Aorta (tissue), 5 donors: ENCODE results near the gene SYNE1. TPM values are rescaled to one million over a fixed set of nuclear protein-coding genes. Genes with fewer than 3 reads are reported as not detected.

Experiments
- ATAC-seq: fragments of 200-7000 bp; cut with Tn5 transposase; one replicate; pipeline ENCODE4 v1.9.1; 2022; ENCODE audit warnings: moderate library complexity; ENCODE audit not compliant: low FRiP score
- DNase-seq, 2 donors: peaks; one replicate each; pipeline ENCODE4 v3.0.0-alpha.2; 2020
- H3K27ac ChIP-seq, 2 donors: one replicate each; pipeline ENCODE4 v1.5.1; 2013; ENCODE audit warnings: low read length in 2 of 2, mild to moderate bottlenecking in 2 of 2, moderate library complexity in 2 of 2, control low read depth in 1 of 2, inconsistent platforms in 1 of 2, low read depth in 1 of 2
- H3K27me3 ChIP-seq, 2 donors: one replicate each; pipeline ENCODE4 v1.6.1; 2013; ENCODE audit warnings: control low read depth in 1 of 2, low read length in 1 of 2, mild to moderate bottlenecking in 1 of 2, moderate library complexity in 1 of 2; ENCODE audit not compliant: insufficient read depth in 2 of 2, control insufficient read depth in 1 of 2
- H3K36me3 ChIP-seq, 2 donors: one replicate each; pipeline ENCODE4 v1.6.1; 2013; ENCODE audit warnings: control low read depth in 1 of 2, low read length in 1 of 2, mild to moderate bottlenecking in 1 of 2; ENCODE audit not compliant: insufficient read depth in 2 of 2, control insufficient read depth in 1 of 2
- H3K4me1 ChIP-seq, 2 donors: one replicate each; pipeline ENCODE4 v1.6.1; 2013; ENCODE audit warnings: low read length in 2 of 2, control low read depth in 1 of 2, mild to moderate bottlenecking in 1 of 2, moderate library complexity in 1 of 2; ENCODE audit not compliant: insufficient read depth in 2 of 2, control insufficient read depth in 1 of 2
- H3K4me3 ChIP-seq, 2 donors: one replicate each; pipeline ENCODE4 v1.5.1; 2013; ENCODE audit warnings: low read length in 2 of 2, control low read depth in 1 of 2, mild to moderate bottlenecking in 1 of 2
- H3K9me3 ChIP-seq: one replicate; pipeline ENCODE4 v1.6.1; 2013; ENCODE audit warnings: mild to moderate bottlenecking, low read length; ENCODE audit not compliant: control insufficient read depth
- WGBS, 2 donors: extraction: QIAGEN DNeasy Blood & Tissue Kit; methylation state at CpG; one replicate each; pipeline ENCODE4 v1.1.7; 2013; 5-methylcytosine and 5-hydroxymethylcytosine counted together
- intact Hi-C, 2 donors: fragments of 100-400 bp; cut with DNase I; formaldehyde crosslinking; loops; one replicate each; pipeline versions ENCODE4 v1.14.2 to v1.15.0; 2022
- polyA plus RNA-seq, 2 donors: library from polyadenylated mRNA; stranded (reverse); fragments of 200-250 nt; gene quantifications; one replicate each; pipeline ENCODE4 v1.2.3, GENCODE V29; 2013
- total RNA-seq, 2 donors: library from RNA; stranded (reverse); fragmentation: NEBNext Ultra II Directional; extraction: Animal tissue kit (Norgen Biotek cat#: 25700); gene quantifications; one replicate each; pipeline ENCODE4 v1.2.1, GENCODE V29; 2021
- donor health status: healthy with polysubstance abuse.
- donor health status: Bipolar disorder and iron deficiency.
- donor health status: DM: no; HTN: no; CAD: no.
- donor health status: DM: no; HTN: no; CAD: no.
- donor health status: DM: yes; HTN: yes; CAD: no.

SYNE1 gene
- total and polyA plus RNA-seq, 4 donors: 54.3 to 356 (median 221) TPM

DNA sequence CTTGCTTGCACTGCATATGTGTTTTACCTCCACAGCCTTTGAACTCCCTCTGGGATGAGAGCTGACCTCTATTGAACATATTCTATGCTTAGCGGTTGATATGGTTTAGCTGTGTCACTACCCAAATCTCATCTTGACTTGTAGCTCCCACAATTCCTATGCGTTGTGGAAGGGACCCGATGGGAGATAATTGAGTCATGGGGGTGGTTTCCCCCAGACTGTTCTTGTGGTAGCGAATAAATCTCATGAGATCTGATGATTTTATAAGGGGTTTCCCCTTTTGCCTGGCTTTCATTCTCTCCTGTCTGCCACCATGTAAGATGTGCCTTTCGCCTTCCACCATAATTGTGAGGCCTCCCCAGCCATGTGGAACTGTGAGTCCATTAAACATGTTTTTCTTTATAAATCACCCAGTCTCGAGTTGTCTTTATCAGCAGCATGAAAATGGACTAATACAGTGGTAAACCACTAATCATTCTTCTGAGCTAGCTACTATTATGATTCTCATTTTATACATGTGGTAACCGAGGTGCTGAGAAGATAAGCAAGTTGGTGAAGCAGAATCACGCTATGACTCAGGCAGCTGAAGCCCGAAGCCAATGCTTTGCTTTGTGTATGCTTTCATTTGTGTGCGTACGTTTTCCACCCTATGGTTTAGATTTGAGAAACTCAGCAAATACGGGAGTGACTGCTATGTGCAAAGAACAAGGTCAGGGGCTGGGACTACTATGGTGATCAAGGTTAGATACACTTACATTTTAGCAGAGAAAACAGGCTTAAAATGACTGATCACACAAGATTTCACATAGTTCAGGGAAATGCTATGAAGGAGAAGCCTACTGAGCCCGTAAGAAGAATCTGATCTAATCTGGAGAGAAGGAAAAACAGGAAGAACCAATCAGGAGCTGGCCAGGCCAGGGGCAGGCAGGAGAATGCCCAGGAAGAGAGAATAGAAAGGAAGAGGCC is 466.2 kb downstream of the SYNE1 start:
- intact Hi-C loops: no loop called here
- ATAC-seq: no peak

DNA sequence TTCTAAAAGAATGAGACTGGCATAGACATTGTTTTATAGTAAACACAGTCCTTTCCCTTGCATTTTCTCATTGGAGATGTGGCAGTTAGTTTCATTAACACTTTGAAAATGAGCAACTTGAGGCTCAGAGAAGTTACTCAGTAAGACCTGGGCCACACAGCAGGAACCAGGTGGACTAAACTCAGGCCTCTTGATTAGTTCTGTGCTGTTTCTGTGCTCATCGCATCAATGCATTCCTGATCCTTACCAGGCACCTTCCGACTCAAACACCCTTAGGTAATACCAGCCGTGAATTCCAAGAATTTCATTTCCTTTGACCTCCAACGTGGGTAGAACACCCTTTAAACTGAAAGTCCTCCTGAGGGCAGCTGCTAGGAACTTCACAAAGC is 466.9 kb downstream of the SYNE1 start:
- Histone ChIP-seq H3K4me3 (no peak overlapping the region), H3K36me3 (peaks cover 0 to 6% of the 10 kb centered on the region in 2 donors), H3K4me1 (peaks cover 0 to 7% of the 10 kb centered on the region in 2 donors), H3K27me3 (no peaks in the 10 kb centered on the region), H3K27ac (peak overlapping the region in 1 of 2 donors; percentile 12), H3K9me3 (no peaks in the 10 kb centered on the region)
- intact Hi-C loops: no loop called here
- 86 to 88% methylated on average over 4 of the region's 4 CpGs for WGBS, 2 donors
- DNase-seq: no peak
- ATAC-seq: no peak

More for the DNA sequence above, 466.2 kb downstream of the SYNE1 start:
- Histone ChIP-seq H3K27ac (peak overlapping the region; percentile 30 to 78), H3K27me3 (no peaks in the 10 kb centered on the region), H3K36me3 (peaks cover 0 to 6% of the 10 kb centered on the region in 2 donors), H3K9me3 (no peaks in the 10 kb centered on the region), H3K4me3 (no peak overlapping the region), H3K4me1 (peaks cover 0 to 5% of the 10 kb centered on the region in 2 donors)
- 72% methylated on average over 13 of the region's 13 CpGs for WGBS, 2 donors
- no peak for DNase-seq

DNA sequence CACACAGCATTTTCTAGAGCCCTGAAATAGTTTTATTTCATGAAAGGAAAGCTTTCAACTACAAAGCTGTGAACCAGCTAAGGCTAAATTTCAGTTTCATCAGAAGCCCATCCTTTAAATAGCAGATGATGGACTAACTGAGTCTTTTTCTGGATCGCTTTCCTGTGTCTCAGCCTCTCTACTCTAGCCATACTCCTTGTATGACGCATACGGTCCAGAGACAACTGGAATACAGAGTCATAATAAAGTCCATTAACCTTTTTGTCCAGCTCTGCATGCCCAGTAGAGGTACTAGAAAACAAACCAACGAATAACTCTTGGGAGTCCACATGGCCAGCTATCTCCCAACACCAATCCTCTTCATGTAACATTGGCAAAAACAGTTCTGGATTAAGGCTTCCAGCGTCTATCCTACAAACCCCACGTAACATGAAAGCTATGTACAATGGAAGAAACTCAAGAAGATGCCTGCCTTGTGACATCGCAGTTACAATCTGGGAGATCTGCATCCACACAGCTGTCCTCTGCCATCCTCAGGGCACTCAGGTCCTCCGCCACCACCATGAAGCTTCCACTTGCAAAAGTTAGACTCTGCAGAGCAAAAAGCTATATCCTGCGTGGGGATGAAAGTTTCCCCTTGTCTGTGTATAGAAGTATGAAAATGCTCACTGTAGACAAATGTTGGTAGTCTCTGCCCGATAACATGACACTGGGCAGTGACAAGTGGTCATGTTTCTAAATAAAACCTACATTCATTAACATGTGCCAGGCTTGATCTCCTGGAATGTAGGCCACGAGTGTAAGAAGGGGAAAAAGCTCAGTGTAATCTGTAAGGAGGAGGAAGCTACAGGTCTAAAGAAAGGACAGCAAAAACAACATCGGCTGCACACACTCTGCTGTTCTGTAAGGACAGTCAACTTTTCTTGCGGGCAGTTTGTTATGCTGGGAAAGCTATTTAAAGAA is 469.2 kb downstream of the SYNE1 start:
- intact Hi-C loops: no loop called here
- no peaks in the 10 kb centered on the region for H3K27me3 ChIP-seq
- H3K36me3 ChIP-seq: peaks cover 0 to 4% of the 10 kb centered on the region in 2 donors
- WGBS, 2 donors: 57 to 62% methylated on average over 13 of the region's 13 CpGs
- peaks cover 0 to 7% of the 10 kb centered on the region in 2 donors for H3K4me1 ChIP-seq
- H3K27ac ChIP-seq: peak overlapping the region in 1 of 2 donors; percentile 48
- no peaks in the 10 kb centered on the region for H3K9me3 ChIP-seq
- DNase-seq (no peak), ATAC-seq (no peak)
- no peak overlapping the region for H3K4me3 ChIP-seq

GRCh38 chr6:152166897-152167296 is 470.3 kb downstream of the SYNE1 start:
- intact Hi-C loops: no loop called here
- WGBS, 2 donors: 58 to 63% methylated on average over 5 of the region's 5 CpGs
- no peak overlapping the region for H3K4me3 ChIP-seq
- H3K9me3 ChIP-seq: no peaks in the 10 kb centered on the region
- no peak overlapping the region for H3K27ac ChIP-seq
- H3K36me3 ChIP-seq: peaks cover 0 to 4% of the 10 kb centered on the region in 2 donors
- H3K4me1 ChIP-seq: peaks cover 0 to 7% of the 10 kb centered on the region in 2 donors
- ATAC-seq (no peak), DNase-seq (no peak)
- no peaks in the 10 kb centered on the region for H3K27me3 ChIP-seq

DNA sequence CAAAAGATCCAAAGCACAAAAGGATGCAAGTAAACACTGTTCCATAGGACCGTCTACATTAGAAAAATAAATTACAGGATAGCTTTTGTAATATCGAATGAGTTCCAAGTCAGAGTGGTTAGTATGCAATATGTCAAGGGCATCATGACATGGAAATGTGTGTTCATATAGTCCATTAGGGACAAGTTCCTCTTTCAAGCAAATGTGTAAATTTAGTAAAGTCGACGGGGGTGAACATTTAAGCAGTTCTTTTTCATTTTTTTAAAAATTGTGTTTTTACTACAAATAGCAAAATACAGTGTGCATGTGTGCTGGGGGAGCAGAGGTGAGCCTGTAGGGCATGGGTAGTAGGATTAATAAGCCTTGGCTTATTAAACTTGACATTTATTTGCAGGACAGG is 470.7 kb downstream of the SYNE1 start:
- H3K9me3 ChIP-seq: no peaks in the 10 kb centered on the region
- no peak overlapping the region for H3K4me3 ChIP-seq
- H3K36me3 ChIP-seq: peaks cover 0 to 6% of the 10 kb centered on the region in 2 donors
- no peak for DNase-seq
- H3K4me1 ChIP-seq: peaks cover 0 to 7% of the 10 kb centered on the region in 2 donors
- no peak overlapping the region for H3K27ac ChIP-seq
- no peaks in the 10 kb centered on the region for H3K27me3 ChIP-seq
- intact Hi-C loops: no loop called here
- ATAC-seq: no peak
- WGBS, 2 donors: 70 to 77% methylated on average over 4 of the region's 4 CpGs

DNA sequence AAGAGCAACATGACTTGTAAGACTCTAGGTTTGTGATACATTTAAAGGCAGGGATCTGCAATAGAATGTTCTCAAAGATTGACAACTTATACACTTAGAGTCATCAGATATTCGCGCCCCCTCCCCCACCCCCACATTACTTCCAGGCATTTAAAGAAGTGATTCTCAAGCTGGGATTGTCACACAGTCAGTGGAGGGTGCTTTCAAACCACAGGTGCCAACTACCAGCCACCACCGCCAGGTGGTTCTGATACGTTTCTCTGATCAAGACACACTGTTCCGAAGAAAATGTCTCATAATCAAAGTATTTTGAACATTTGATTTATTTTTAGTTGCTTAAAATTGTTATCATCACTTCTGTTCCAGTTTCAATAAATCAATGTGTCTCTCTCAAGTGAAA is 472.2 kb downstream of the SYNE1 start:
- peaks cover 0 to 7% of the 10 kb centered on the region in 2 donors for H3K4me1 ChIP-seq
- H3K9me3 ChIP-seq: no peaks in the 10 kb centered on the region
- DNase-seq: no peak
- no peak for ATAC-seq
- intact Hi-C loops: no loop called here
- H3K27me3 ChIP-seq: no peaks in the 10 kb centered on the region
- WGBS, 2 donors: 93 to 95% methylated on average over 5 of the region's 5 CpGs
- no peak overlapping the region for H3K27ac ChIP-seq
- peaks cover 0 to 8% of the 10 kb centered on the region in 2 donors for H3K36me3 ChIP-seq
- H3K4me3 ChIP-seq: no peak overlapping the region

- ATAC-seq (no peak), DNase-seq (no peak)
- Histone ChIP-seq H3K4me3 (no peak overlapping the region), H3K36me3 (peaks cover 0 to 9% of the 10 kb centered on the region in 2 donors), H3K27me3 (no peaks in the 10 kb centered on the region), H3K9me3 (no peaks in the 10 kb centered on the region), H3K27ac (no peak overlapping the region), H3K4me1 (peaks cover 0 to 2% of the 10 kb centered on the region in 2 donors)
- intact Hi-C loops: no loop called here
These were observed 475.7 kb downstream of the SYNE1 start for GRCh38 chr6:152161501-152161900.

DNA sequence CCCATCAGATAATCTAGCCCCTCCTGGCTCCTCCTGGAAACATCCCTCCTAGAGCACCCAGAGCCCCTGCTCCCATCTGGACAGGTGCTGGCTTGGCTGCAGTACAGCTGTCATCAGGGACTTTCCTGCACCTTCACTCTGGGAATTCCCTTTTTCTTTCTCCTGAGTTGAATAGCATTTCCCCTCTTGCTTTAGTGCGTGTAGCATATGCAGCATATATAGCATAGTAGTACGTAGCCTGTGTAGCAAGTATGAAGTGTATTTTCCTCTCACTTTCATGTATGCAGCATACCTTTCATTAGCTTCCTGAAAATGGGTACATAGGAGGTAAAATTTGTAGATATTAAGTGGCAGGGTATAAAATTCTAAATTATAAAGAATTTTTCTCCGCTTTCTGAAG is 476.8 kb downstream of the SYNE1 start:
- no peak for ATAC-seq
- intact Hi-C loops: no loop called here
- Histone ChIP-seq H3K36me3 (peaks cover 0 to 12% of the 10 kb centered on the region in 2 donors), H3K4me3 (no peak overlapping the region), H3K27ac (no peak overlapping the region), H3K27me3 (no peaks in the 10 kb centered on the region), H3K9me3 (no peaks in the 10 kb centered on the region), H3K4me1 (no peaks in the 10 kb centered on the region)
- no peak for DNase-seq
- 93 to 98% methylated on average over 3 of the region's 3 CpGs for WGBS, 2 donors
